Skin of body (tissue), 2 donors: ENCODE results near the gene RPS6KB2. TPM values are rescaled to one million over a fixed set of nuclear protein-coding genes. Genes with fewer than 3 reads are reported as not detected.
A peak's percentile ranks its signal among the peaks of the same experiment; 100 is the strongest.
"Not testable (repeated sequence)": the region's sequence is repeated elsewhere in the genome, so short reads cannot be mapped to it uniquely, and the experiment has no call there.

Source experiments
- DNase-seq: peaks from one replicate; lab custom pipeline; 2025; lab: John Stamatoyannopoulos, UW
- total RNA-seq: library from RNA; depleted of rRNA; stranded (reverse); fragments of >200 nt; gene quantifications from one replicate; pipeline ENCODE4 v1.2.3, GENCODE V29; 2014

RPS6KB2 gene
- total RNA-seq, 1 donor from 2014 or later, result 39.8 TPM

DNA sequence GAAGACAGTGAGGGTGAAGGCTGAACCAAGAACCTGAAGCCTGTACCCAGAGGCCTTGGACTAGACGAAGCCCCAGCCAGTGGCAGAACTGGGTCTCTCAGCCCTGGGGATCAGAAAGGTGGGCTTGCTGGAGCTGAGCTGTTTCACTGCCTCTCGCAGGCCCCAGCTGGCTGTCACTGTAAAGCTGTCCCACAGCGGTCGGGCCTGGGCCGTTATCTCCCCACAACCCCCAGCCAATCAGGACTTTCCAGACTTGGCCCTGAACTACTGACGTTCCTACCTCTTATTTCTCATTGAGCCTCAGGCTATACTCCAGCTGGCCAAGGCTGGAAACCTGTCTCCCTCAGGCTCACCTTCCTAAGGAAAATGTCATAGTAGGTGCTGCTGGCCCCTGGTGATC lies 30.8 kb upstream of the RPS6KB2 start:
- no peak for DNase-seq

DNA sequence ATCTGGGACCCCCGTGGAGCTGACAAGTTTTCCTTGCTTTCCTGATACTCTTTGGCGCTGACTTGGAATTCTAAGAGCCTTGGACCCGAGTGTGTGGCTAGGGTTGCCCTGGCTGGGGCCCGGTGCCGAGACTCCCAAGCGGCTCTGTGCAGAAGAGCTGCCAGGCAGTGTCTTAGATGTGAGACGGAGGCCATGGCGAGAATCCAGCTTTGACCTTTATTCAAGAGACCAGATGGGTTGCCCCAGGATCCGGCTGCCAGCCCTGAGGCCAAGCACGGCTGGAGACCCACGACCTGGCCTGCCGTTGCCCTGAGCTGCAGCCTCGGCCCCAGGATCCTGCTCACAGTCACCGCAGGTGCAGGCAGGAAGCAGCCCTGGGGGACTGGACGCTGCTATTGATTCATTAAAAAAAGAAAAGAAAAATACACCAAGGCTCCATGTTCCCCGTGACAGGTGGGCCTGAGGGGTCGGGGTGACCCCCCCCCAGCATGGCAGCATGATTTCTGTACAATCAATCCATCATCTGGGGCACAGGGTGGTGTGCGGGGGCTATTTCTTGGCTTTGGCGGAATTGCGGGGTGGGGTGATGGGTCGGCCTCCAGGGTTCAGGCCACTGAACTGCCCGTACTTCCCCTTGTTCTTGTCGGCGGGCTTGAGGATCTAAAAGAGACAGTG lies 30.2 kb upstream of the RPS6KB2 start:
- DNase-seq, result no peak

DNA sequence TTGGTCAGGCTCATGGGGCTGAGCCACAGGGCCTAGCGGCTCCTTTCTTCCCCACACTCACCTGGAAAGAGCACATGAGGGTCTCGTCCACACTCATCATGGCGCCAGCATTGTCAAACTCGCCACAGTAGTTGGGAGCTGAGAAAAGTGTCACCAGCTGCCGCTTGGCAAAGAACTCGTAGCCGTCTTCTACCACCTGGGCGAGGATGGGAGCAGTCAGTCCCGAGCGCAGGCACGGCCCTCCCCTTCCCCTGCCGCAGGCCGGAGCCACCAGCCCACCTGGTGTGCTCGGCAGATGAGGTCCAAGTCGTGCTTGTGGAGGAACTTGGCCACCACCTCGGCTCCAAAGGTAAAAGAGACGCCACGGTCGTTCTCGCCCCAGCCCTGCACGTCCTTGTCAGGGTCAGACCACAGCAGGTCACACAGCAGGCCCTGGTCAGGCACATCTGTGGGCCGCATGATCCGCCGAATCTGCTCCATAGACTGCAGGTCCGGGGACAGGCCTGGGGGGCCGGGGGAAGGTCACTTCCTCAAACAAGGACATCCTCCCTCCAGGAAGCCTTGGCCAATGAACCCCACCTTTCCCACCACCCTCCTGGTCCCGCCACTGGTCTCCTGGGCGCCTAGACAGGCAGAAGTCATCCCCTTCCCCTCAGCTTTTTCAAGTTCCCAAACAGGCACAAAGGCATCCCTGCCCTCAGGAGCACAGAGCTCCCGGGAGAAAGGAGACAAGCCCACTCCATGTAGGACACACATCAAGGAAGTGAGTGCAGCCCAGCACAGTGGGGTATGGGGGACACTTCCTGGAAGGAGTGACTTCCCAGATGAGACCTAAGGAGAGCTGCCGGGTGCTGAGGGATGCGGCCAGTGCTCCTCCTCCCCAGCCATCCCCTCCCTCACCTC lies 29.4 kb upstream of the RPS6KB2 start:
- DNase-seq, result no peak

DNA sequence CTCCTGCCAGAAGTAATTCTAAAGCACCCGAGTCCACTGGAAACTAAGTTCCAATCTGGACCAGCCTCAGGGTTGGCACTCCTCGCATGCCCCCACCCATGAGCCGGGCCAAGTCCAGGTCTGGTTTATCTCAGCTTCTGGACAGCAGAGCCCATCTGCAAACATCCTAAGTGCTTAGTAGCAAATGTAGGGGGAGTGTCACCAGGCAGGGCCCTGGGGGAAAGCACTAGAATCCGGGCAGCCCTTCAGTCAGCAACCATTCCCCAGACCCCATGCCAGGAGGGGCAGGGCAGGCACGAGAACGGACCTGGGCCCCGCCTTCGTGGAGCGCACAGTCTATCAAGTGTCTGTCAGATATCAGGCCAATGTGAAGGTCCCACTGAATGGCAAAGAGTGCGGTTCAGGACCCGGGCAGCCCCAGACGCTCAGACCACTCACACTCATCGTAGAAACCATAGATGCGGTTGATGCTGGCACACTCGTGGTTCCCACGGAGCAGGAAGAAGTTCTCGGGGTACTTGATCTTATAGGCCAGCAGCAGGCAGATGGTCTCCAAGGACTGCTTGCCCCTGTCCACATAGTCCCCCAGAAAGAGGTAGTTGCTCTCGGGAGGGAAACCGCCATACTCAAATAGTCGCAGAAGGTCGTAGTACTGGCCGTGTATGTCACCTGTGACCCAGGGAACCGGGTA lies 27.9 kb upstream of the RPS6KB2 start:
- DNase-seq, result no peak

DNA sequence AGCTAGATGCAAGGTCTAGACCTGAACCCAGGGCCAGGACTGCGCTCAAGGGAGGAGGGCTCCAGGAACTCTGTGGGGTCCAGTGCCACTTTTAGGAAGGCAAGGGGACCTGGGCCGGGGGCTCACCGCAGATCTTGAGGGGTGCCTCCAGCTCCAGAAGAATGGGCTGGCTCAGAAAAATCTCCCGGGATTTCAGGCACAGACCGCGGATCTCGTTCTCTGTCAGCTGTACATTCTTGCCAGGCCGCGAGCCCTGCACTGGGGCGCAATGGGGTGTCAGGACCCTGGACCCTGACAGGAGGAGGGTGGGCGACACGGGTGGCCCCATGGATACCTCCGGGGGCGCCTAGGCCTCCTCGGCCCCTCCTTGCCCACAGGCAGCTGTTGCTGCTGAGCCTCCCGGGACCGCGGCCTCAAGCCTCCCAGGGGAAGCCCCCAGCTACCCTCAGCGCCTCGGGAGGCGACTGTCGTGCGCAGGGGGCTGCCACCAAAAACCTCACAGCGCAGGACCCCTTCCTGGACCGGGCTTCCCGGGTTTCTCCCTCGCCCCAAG lies 27.3 kb upstream of the RPS6KB2 start:
- DNase-seq, result no peak

DNA sequence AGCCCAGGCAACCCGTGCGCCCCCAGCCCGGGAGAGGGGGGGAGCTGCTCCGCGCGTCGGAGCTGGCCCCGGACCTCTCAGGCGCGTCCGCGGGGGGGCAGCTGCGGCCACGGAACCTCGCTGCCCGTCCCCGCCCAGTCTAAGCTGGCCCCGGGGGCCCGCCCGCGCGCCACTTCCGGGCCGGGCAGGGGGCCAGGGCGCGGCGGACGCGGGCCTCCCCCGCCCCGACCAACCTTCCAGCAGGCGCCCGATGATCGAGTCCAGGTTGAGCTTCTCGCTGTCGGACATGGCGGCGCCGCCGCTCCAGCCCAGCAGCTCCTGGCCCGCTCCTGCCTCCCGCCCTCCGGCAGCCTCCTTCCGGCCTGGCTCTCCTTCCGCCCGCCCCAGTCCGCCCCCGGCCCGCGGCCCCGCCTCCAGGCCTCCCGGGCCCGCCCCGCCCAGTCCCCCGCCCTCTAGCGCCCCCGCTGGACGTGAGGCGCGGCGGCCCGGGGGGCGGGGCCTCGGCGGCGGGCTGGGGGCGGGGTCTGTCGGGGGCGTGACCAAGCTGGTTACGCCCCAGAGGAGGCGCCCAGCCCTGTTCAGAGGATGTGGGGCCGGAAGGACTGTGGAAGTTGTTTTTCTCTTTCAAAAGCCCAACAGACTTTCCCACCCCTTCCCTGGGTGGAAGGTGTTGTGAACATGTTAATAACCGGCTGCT lies 26.7 kb upstream of the RPS6KB2 start, which contains the start of gene PPP1CA:
Gene PPP1CA (minus strand): TSS at position 364 of the 697 bp plus-strand sequence. CDS start 76 bp downstream, at position 288.
- peak; percentile 90 for DNase-seq

DNA sequence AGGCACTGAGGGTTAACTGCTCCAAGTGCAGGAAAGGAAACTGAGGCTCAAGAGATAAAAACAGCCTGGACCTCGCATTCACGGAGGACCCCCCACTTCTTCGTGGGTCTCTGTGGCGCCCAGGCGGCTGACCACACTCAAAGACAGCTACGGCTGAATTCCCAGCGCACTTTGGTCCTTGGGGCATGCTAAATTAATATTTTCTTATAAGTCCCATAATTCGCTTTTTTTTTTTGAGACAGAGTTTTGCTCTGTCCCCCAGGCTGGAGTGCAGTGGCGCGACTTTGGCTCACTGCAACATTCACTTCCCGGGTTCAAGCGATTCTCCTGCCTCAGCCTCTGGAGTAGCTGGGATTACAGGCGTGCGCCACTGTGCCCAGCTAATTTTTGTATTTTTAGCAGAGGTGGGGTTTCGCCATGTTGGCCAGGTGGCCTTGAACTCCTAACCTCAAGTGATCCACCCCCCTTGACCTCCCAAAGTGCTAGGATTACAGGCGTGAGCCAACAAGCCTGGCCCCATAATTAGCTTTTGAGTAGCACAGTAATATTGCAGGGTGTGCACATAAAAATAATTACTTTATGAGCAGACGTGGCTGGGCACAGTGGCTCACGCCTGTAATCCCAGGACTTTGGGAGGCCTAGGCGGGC lies 26.0 kb upstream of the RPS6KB2 start:
- not testable (repeated sequence) for DNase-seq

DNA sequence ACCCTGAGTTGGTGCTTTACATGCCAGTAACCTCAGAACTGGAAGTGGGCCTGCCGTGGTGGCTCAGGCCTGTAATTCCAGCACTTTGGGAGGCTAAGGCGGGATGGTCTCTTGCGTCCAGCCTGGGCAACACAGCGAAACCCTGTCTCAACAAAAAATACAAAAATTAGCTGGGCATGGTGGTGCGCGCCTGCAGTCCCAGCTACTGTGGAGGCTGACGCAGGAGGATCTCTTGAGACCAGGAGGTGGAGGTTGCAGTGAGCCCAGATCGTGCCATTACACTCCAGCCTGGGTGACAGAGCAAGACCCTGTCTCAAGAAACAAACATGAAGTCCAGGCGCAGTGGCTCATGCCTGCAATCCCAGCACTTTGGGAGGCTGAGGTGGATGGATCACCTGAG lies 25.2 kb upstream of the RPS6KB2 start:
- not testable (repeated sequence) for DNase-seq

DNA sequence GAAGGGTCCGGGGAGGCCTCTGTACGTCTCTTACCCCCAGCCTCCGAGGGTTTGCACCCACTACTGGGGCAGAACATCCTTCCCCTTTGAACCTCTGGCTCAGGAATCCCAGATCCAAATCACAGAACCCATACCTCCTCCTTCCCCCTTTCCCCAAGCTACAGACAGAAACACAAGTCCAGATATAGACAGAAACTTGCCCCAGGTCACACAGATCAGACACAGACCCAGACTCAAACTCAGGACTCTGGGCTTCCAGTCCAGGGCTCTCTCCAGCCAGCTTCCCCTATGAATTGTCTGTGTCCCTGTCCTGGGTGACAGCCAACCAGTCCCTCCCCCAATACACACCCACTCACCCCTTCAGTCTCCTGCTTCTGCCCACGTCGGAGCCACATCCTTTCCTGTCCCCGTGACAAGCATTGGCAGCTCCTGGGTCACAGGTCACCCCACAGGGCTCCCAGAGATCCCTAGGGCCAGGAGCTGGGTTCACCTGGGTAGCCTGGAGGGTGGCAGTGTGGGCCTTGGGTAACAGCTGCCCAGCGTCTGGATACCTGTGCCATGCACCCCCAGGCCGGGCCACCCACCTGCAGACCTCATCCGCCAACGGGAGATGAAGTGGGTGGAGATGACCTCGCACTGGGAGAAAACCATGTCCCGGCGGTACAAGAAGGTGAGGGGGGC lies 23.6 kb upstream of the RPS6KB2 start:
- DNase-seq, result no peak

DNA sequence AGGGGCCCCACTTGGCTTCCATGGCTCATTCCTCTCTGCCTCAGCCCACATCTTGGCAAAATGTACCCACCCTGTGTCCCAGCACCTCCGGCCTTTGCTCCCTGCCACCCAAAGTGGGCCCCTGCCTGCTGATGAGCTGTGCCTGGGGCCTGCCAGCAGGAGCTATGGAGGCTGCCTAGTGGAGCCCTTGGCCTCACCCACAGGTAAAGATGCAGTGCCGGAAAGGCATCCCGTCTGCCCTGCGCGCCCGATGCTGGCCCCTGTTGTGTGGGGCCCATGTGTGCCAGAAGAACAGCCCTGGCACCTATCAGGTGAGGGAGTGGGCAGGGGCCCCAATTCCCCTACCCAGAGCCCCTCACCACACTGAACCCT lies 23.1 kb upstream of the RPS6KB2 start:
- DNase-seq, result no peak

DNA sequence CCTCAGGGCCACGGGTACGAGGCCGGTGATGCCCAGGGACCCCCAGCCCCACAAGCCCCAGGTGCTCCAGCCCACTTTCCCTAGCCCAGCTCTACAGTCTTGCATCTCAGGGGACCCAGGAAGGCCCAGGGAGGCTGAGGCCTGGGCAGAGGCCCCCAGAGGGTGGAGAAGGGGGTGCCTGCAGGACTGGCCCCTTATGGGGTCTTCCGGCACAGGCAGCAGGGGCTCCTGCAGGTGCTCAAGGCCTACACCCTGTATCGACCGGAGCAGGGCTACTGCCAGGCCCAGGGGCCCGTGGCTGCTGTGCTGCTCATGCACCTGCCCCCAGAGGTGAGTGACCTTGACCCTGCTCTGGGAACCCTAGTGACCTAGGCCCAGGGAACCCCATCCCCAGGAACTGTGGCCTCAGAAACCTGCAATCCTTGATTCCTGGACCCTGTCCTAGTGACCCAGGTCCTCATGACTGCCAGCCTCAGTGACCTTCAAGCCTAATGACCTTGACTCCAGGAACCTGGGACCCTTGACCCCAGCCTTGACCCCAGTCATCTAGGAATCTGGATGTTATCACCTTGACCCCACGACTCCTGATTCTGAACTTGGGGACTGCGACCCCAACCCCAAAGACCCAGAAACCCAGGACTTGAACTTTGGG lies 22.5 kb upstream of the RPS6KB2 start:
- no peak for DNase-seq

DNA sequence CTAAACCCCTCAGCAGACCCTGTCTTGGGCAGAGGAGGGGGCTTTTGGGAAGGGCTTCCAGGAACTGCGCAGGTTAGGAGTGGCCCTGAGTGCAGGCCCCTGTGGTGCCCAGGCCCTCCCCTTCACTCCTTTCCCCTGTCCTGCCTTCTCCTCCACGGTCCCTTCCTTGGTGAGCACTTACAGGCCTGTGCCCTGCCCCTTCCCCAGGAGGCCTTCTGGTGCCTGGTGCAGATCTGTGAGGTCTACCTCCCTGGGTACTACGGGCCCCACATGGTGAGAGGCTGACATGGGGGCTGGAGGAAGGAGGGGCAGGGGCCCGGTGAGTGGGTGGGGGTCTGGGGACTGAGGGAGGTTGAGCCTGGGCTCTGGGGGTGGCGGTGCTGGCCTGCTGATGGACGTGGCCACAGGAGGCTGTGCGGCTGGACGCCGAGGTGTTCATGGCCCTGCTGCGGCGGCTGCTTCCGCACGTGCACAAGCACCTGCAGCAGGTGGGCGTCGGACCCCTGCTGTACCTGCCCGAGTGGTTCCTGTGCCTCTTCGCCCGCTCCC lies 21.8 kb upstream of the RPS6KB2 start:
- no peak for DNase-seq

DNA sequence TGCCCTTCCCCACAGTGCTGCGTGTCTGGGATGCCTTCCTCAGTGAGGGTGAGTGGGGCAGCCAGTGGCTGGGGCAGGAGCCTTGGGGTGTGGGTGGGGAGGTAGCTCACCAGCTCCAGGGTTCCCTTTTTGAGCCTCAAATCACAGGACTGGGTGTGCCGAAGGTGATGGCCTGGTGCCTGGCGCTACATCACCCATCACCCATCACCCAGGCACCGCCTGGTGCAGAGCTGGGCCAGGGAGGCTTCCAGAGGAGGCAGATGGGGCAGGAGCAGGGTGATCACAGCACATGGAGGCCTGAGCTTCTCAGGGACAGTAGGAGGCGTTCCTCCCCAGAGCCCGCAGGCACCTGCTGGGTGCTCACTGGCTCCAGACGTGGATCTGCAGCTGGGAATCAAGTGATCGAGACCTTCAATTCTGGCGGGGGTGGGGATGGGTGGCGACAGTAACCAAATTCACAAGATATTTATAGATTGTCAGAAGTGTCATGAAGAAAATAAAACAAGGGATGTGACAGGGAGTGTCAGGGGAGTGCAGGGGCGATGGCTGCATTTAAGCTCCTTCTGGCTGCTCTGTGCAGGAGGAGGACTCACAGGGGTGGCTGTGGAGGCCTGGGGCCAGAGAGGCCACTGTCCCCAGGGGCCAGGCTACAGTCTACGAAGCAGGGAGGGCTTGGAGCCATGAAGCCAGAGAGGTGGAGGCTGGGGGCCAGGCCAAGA lies 21.2 kb upstream of the RPS6KB2 start:
- no peak for DNase-seq

DNA sequence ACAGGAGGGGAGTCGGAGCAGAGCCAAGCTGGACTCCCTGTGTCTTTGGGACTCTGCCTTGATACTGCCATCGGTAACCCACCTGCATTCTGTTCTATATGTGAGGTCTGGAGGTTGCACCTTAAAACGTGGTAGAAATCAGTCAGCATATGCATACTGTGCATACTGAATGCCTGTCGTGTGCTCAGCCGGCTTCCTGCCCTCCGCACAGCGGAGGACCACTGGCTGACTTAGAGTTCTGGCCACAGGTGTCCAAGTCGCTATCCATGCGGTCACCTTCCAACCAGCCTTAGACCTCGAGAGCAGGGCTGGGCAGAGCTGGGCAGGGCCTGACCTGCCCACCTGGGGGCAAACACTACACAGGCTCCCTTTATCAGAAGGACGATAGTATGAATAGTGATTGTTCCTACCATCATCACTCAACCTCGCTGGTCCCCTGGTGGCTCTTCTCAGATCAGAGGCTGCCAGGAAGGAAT lies 20.6 kb upstream of the RPS6KB2 start:
- DNase-seq, result no peak

DNA sequence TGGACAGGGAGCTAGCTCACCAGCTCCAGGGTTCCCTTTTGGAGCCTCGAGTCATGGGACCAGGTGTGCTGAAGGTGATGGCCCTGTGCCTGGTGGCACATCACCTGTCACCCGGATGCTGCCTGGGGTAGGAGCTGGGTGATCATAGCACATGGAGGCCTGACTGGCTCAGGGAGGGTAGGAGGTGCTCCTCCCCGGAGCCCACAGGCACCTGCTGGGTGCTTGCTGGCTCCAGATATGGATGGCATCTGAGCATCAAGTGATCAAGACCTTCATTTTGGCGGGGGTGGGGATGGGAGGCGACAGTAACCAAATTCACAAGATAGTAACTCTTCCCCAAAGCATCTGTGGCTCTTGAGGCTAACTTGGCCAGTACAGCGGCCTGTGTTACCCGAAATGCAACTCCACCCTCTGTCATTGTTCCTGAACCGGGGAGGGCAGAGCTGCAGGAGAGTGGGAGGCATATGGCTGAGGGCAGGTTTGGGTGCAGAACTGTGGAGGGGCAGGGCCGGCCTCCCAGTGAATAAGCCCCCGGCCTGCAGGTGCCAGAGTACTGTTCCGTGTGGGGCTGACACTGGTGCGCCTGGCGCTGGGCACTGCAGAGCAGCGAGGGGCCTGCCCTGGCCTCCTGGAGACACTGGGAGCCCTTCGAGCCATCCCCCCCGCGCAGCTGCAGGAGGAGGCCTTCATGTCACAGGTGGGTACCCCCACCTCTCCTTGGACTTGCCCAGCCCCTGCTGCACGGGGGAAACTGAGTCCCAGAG lies 19.7 kb upstream of the RPS6KB2 start:
- no peak for DNase-seq

DNA sequence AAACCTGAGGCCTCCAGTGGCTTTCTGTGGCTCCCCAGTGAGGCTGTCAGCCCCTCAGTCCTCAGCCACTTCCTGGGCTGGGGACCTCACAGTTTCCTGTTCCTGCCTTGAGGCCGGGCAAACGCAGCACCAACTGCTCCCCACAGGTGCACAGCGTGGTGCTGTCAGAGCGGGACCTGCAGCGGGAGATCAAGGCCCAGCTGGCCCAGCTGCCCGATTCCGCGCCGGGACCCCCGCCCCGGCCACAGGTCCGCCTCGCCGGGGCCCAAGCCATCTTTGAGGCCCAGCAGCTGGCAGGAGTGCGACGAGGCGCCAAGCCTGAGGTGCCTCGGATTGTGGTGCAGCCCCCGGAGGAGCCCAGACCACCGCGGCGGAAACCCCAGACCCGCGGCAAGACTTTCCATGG lies 19.0 kb upstream of the RPS6KB2 start:
- no peak for DNase-seq

DNA sequence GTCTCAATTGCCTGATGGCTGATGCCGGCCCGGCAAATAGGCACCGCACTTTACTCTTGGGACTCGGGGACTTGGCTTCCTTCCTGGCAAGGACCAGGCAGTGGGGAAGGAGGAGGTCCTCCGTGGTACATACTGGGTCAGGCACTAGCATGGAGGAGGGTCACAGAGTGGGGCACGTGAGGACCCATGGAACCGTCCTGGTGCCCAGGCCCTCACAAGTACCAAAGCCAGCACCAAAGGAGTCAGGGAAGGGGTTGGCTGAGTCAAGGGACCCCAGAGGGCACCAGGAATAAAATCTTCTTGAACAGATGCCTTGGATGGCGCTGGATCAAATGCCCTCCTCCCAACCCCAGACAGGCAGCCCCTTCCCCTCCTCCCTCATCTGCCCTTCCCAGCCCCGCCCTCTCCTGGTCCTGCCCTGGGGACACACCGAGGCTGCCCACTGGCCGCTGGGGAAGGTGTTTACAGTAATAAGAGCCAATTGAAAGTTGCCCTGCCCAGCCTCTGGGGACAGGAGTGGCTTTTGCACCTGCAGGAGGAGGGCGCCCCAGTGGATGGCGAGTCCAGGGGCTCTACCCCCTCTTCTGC lies 18.4 kb upstream of the RPS6KB2 start:
- DNase-seq, result no peak
